SIG-M5 treated with dmso at 0.1 percent for 504 hours (cell line): Measurements from ENCODE around the gene FCGR3B.
A peak's percentile ranks its signal among the peaks of the same experiment; 100 is the strongest.
"Not testable (repeated sequence)": the region's sequence is repeated elsewhere in the genome, so short reads cannot be mapped to it uniquely, and the experiment has no call there.

Experiments
- DNase-seq: peaks from one replicate; lab custom pipeline; 2025; ENCODE audit not compliant: unreplicated experiment; lab: John Stamatoyannopoulos, UW

FCGR3B gene

GRCh38 chr1:161631076-161631475 lies at the start of gene FCGR3B:
Gene FCGR3B, minus strand, starts transcription at chr1:161631176. Its CDS starts 82 bp downstream, at chr1:161631094.
- DNase-seq = no peak

- DNase-seq = no peak
Measured at GRCh38 chr1:161678500-161678899, 47.5 kb upstream of the FCGR3B start.

GRCh38 chr1:161676958-161677689 lies 46.1 kb upstream of the FCGR3B start:
- no peak for DNase-seq

GRCh38 chr1:161676441-161676840 lies 45.5 kb upstream of the FCGR3B start:
- DNase-seq = no peak

GRCh38 chr1:161674908-161675307 lies 43.9 kb upstream of the FCGR3B start:
- not testable (repeated sequence) for DNase-seq

- DNase-seq = not testable (repeated sequence)
Measured at GRCh38 chr1:161674447-161674846, 43.5 kb upstream of the FCGR3B start.

- not testable (repeated sequence) for DNase-seq
Measured at GRCh38 chr1:161673437-161673836, 42.5 kb upstream of the FCGR3B start.

GRCh38 chr1:161671045-161672020 lies 40.4 kb upstream of the FCGR3B start:
- not testable (repeated sequence) for DNase-seq

GRCh38 chr1:161664689-161665088 lies 33.7 kb upstream of the FCGR3B start:
- DNase-seq = not testable (repeated sequence)

GRCh38 chr1:161663569-161663968 lies 32.6 kb upstream of the FCGR3B start:
- DNase-seq = not testable (repeated sequence)

GRCh38 chr1:161662684-161663339 lies 31.8 kb upstream of the FCGR3B start, which contains the start of gene FCGR2B:
Gene FCGR2B, plus strand, starts transcription at chr1:161663143. Its CDS starts 99 bp downstream, at chr1:161663242.
- DNase-seq = not testable (repeated sequence)

GRCh38 chr1:161661660-161662311 lies 30.8 kb upstream of the FCGR3B start:
- DNase-seq = not testable (repeated sequence)

GRCh38 chr1:161658524-161658923 lies 27.5 kb upstream of the FCGR3B start:
- not testable (repeated sequence) for DNase-seq

GRCh38 chr1:161653971-161654370 lies 23.0 kb upstream of the FCGR3B start:
- DNase-seq = not testable (repeated sequence)

GRCh38 chr1:161653541-161653940 lies 22.6 kb upstream of the FCGR3B start:
- not testable (repeated sequence) for DNase-seq

GRCh38 chr1:161647507-161648360 lies 16.8 kb upstream of the FCGR3B start:
- not testable (repeated sequence) for DNase-seq

- DNase-seq = not testable (repeated sequence)
Measured at GRCh38 chr1:161644855-161645254, 13.9 kb upstream of the FCGR3B start.

GRCh38 chr1:161643481-161644208 lies 12.7 kb upstream of the FCGR3B start:
- DNase-seq = peak; percentile 54

GRCh38 chr1:161642697-161643096 lies 11.7 kb upstream of the FCGR3B start:
- DNase-seq = peak; percentile 74
